Measurements from ENCODE around the gene RNF208. TPM values are rescaled to one million over a fixed set of nuclear protein-coding genes. Genes with fewer than 3 reads are reported as not detected.

Gene RNF208
- total and polyA plus RNA-seq, 10 of the 15 experiments (the other 5 are each of a cell fraction or from before 2014, with no cell fraction given), result 0.06 to 10.7 (median 0.77) TPM

- WGBS (ENCODE audit: insufficient coverage, insufficient replicate concordance, low lambda C conversion rate, missing lambda C conversion rate), result no CpG with 5 or more reads among the region's 14 CpGs
- H4K20me1 ChIP-seq (ENCODE audit: control insufficient read depth, insufficient read depth), result no peaks in the 10 kb centered on the region
- H3K4me3 ChIP-seq, result no peak overlapping the region
- no TSS peak for BruUV-seq (replicated peaks)
- no peaks in the 10 kb centered on the region for H3K27me3 ChIP-seq (replicated peaks in 1 of 2; ENCODE audit: control insufficient read depth in 2 of 2, insufficient read depth in 2 of 2, low read length in 1 of 2)
- no peak overlapping the region for H3K27ac ChIP-seq (ENCODE audit: control insufficient read depth, insufficient read depth)
- intact Hi-C loops (cut with micrococcal nuclease; ENCODE audit: unreplicated experiment) (loop anchor here (5.0 to 10.0 kb wide), 2 partner anchors 34 to 176 kb away; partner anchors contain the start of genes ANAPC2, NPDC1 and SSNA1), in situ Hi-C loops (cut with MboI) (no loop called here)
- ChIA-PET CTCF (interaction anchor here (1.1 kb wide), 1 partner anchor 71 kb away, joined by 3 read pairs; no protein-coding TSS in a partner anchor), RAD21 (ENCODE audit: unreplicated experiment) (interaction anchor here (0.7 to 1.0 kb wide), 2 partner anchors 16 to 170 kb away, joined by 3 read pairs; partner anchors contain the start of genes NDOR1 and TMEM203), SMC1A (ENCODE audit: uncharacterized antibody, unreplicated experiment) (no interaction called here), POLR2A (interaction anchor here (3.3 to 5.5 kb wide), 2 partner anchors 17 to 95 kb away, joined by 18 to 68 read pairs; partner anchors contain the start of genes NDOR1, TMEM203 and TPRN)
- H3K4me1 ChIP-seq (ENCODE audit: control insufficient read depth, insufficient read depth, low read length), result peaks cover 16% of the 10 kb centered on the region
- H3K9me3 ChIP-seq (replicated peaks; ENCODE audit: control insufficient read depth, insufficient read depth, low read length), result no peaks in the 10 kb centered on the region
- peaks cover 0 to 2% of the 10 kb centered on the region in 2 experiments; a peak in 1 of 4 replicates for H3K36me3 ChIP-seq (ENCODE audit: control insufficient read depth in 2 of 2, insufficient read depth in 2 of 2, low read length in 1 of 2)
- H3K79me2 ChIP-seq (ENCODE audit: control insufficient read depth, insufficient read depth, low read length), result no peaks in the 10 kb centered on the region
- H3K4me2 ChIP-seq (ENCODE audit: control insufficient read depth, insufficient read depth), result no peak overlapping the region
- FAIRE-seq (no peak), DNase-seq (ENCODE audit: low read depth, low spot score) (no peak), ATAC-seq (no peak)
- TF ChIP-seq IRF5 (IDR thresholded peaks at IDR 0.05; ENCODE audit: borderline replicate concordance) (no peak), ZNF217 (IDR thresholded peaks at IDR 0.05) (no peak), WRNIP1 (IDR thresholded peaks at IDR 0.05; ENCODE audit: borderline replicate concordance, low read depth, low read length) (no peak), CREM (IDR thresholded peaks at IDR 0.05; ENCODE audit: low read depth) (no peak), EP300 (IDR thresholded peaks at IDR 0.05; ENCODE audit: borderline replicate concordance in 1 of 2, control insufficient read depth in 1 of 2, low read depth in 2 of 2, low read length in 2 of 2) (no peak), TAF1 (IDR thresholded peaks at IDR 0.05; ENCODE audit: borderline replicate concordance, low read depth, low read length) (no peak), TARDBP (IDR thresholded peaks at IDR 0.05; ENCODE audit: borderline replicate concordance) (no peak), ZBTB40 (IDR thresholded peaks at IDR 0.05; ENCODE audit: borderline replicate concordance) (no peak), STAT3 (IDR thresholded peaks at IDR 0.05; ENCODE audit: low read depth, low read length) (no peak), ZNF384 (IDR thresholded peaks at IDR 0.05; ENCODE audit: borderline replicate concordance, low read depth, low read length) (no peak), SIN3A (IDR thresholded peaks at IDR 0.05; ENCODE audit: low read depth, low read length) (no peak), TCF7 (IDR thresholded peaks at IDR 0.05; ENCODE audit: borderline replicate concordance) (no peak)
- H3K9ac ChIP-seq (ENCODE audit: control insufficient read depth, insufficient read depth, low read length), result no peak overlapping the region
- no peak overlapping the region for H2AFZ ChIP-seq (ENCODE audit: control insufficient read depth, low read depth, low read length)
Observed at GRCh38 chr9:137221095-137221505, 940 bp downstream of the RNF208 start.
